GM23338 (cell line): ENCODE measurements around the gene MYO1C.

Source experiments
- ETS1 ChIP-seq: IDR thresholded peaks from 2 replicates; pipeline ENCODE4 v1.6.1; 2016; ENCODE audit warnings: antibody characterized with exemption
- EZH2 ChIP-seq: fragments of 200-600 bp; sonication (generic); IDR thresholded peaks from one replicate; pipeline ENCODE4 v1.8.0; 2017; ENCODE audit warnings: antibody characterized with exemption, mild to moderate bottlenecking, low read depth; ENCODE audit not compliant: unreplicated experiment
- POLR2AphosphoS5 ChIP-seq: IDR thresholded peaks from 2 replicates; pipeline ENCODE4 v1.6.1; 2016; ENCODE audit warnings: antibody characterized with exemption, low read depth
- TF ChIP-seq, protein P1 (sequence below), 2 experiments: fragments of 200-600 bp in 1 of 2; sonication (generic) in 1 of 2; conservative IDR thresholded peaks; 2 replicates each; pipeline versions ENCODE4 v1.5.1 to v1.6.1; 2016 to 2017; ENCODE audit warnings: antibody characterized with exemption in 2 of 2, low read depth in 2 of 2, mild to moderate bottlenecking in 2 of 2, moderate library complexity in 1 of 2

DNA sequence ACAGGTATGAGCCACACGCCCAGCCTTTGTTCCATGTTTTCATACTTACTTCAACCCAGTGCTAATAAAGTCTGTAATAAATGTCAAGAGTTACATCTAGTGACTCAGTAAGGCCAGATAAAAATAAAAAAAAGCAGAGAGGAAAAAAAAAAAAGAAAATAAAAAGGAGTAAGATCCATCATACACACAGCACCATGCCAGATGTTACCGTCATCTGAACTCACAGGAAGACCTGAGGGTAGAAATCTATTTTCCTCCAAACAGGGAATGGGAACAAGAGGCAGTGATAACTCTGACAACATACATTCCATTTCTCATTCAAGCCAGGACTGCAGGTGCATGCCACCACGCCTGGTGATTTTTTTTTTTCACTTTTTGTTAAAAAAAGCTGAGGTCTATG lies 57.2 kb downstream of the MYO1C start:
- TF ChIP-seq, protein P1, sequence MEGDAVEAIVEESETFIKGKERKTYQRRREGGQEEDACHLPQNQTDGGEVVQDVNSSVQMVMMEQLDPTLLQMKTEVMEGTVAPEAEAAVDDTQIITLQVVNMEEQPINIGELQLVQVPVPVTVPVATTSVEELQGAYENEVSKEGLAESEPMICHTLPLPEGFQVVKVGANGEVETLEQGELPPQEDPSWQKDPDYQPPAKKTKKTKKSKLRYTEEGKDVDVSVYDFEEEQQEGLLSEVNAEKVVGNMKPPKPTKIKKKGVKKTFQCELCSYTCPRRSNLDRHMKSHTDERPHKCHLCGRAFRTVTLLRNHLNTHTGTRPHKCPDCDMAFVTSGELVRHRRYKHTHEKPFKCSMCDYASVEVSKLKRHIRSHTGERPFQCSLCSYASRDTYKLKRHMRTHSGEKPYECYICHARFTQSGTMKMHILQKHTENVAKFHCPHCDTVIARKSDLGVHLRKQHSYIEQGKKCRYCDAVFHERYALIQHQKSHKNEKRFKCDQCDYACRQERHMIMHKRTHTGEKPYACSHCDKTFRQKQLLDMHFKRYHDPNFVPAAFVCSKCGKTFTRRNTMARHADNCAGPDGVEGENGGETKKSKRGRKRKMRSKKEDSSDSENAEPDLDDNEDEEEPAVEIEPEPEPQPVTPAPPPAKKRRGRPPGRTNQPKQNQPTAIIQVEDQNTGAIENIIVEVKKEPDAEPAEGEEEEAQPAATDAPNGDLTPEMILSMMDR (conservative IDR thresholded peaks at IDR 0.05; ENCODE audit: low read depth in 2 of 2), result no peak
- TF ChIP-seq ETS1 (no peak), EZH2 (no peak), POLR2AphosphoS5 (no peak)
